ENCODE measurements around the gene COL6A2.

Gene COL6A2

GRCh38 chr21:46120301-46121285 is 22.7 kb downstream of the COL6A2 start:
- no peaks in the 10 kb centered on the region for H3K9me3 ChIP-seq (replicated peaks; ENCODE audit: low read length)
- H3K9ac ChIP-seq (ENCODE audit: low read depth, low read length) = no peak overlapping the region
- H3K36me3 ChIP-seq (ENCODE audit: insufficient read depth, low read length) = peaks cover 89% of the 10 kb centered on the region
- H3K27me3 ChIP-seq (ENCODE audit: control insufficient read depth, insufficient read depth, low read length) = no peaks in the 10 kb centered on the region
- no peak overlapping the region for H3K4me2 ChIP-seq (ENCODE audit: low read length)
- peaks cover 18% of the 10 kb centered on the region for H3K4me1 ChIP-seq (ENCODE audit: control insufficient read depth, insufficient read depth, low read length)
- no peak overlapping the region for H3K4me3 ChIP-seq (ENCODE audit: low read length)

GRCh38 chr21:46121286-46122221 is 23.6 kb downstream of the COL6A2 start:
- no peaks in the 10 kb centered on the region for H3K27me3 ChIP-seq (ENCODE audit: control insufficient read depth, insufficient read depth, low read length)
- H3K36me3 ChIP-seq (ENCODE audit: insufficient read depth, low read length) = peaks cover 86% of the 10 kb centered on the region
- no peaks in the 10 kb centered on the region for H3K9me3 ChIP-seq (replicated peaks; ENCODE audit: low read length)
- no peak overlapping the region for H3K9ac ChIP-seq (ENCODE audit: low read depth, low read length)
- H3K4me3 ChIP-seq (ENCODE audit: low read length) = no peak overlapping the region
- no peak overlapping the region for H3K4me2 ChIP-seq (ENCODE audit: low read length)
- H3K4me1 ChIP-seq (ENCODE audit: control insufficient read depth, insufficient read depth, low read length) = peaks cover 18% of the 10 kb centered on the region

GRCh38 chr21:46122237-46122671 is 24.3 kb downstream of the COL6A2 start:
- Histone ChIP-seq H3K27me3 (ENCODE audit: control insufficient read depth, insufficient read depth, low read length) (no peaks in the 10 kb centered on the region), H3K4me1 (ENCODE audit: control insufficient read depth, insufficient read depth, low read length) (peaks cover 14% of the 10 kb centered on the region), H3K9me3 (replicated peaks; ENCODE audit: low read length) (no peaks in the 10 kb centered on the region), H3K36me3 (ENCODE audit: insufficient read depth, low read length) (peaks cover 86% of the 10 kb centered on the region), H3K4me2 (ENCODE audit: low read length) (no peak overlapping the region), H3K4me3 (ENCODE audit: low read length) (no peak overlapping the region), H3K9ac (ENCODE audit: low read depth, low read length) (no peak overlapping the region)

- no peak overlapping the region for H3K4me3 ChIP-seq (ENCODE audit: low read length)
- H3K27me3 ChIP-seq (ENCODE audit: control insufficient read depth, insufficient read depth, low read length) = no peaks in the 10 kb centered on the region
- no peak overlapping the region for H3K4me2 ChIP-seq (ENCODE audit: low read length)
- H3K4me1 ChIP-seq (ENCODE audit: control insufficient read depth, insufficient read depth, low read length) = peaks cover 14% of the 10 kb centered on the region
- no peak overlapping the region for H3K9ac ChIP-seq (ENCODE audit: low read depth, low read length)
- peaks cover 86% of the 10 kb centered on the region for H3K36me3 ChIP-seq (ENCODE audit: insufficient read depth, low read length)
- H3K9me3 ChIP-seq (replicated peaks; ENCODE audit: low read length) = no peaks in the 10 kb centered on the region
These were observed 25.1 kb downstream of the COL6A2 start for GRCh38 chr21:46122758-46123683.

- H3K4me2 ChIP-seq (ENCODE audit: low read length) = no peak overlapping the region
- no peak overlapping the region for H3K9ac ChIP-seq (ENCODE audit: low read depth, low read length)
- H3K27me3 ChIP-seq (ENCODE audit: control insufficient read depth, insufficient read depth, low read length) = no peaks in the 10 kb centered on the region
- peaks cover 86% of the 10 kb centered on the region for H3K36me3 ChIP-seq (ENCODE audit: insufficient read depth, low read length)
- peaks cover 14% of the 10 kb centered on the region for H3K4me1 ChIP-seq (ENCODE audit: control insufficient read depth, insufficient read depth, low read length)
- H3K4me3 ChIP-seq (ENCODE audit: low read length) = no peak overlapping the region
- no peaks in the 10 kb centered on the region for H3K9me3 ChIP-seq (replicated peaks; ENCODE audit: low read length)
These were observed 26.4 kb downstream of the COL6A2 start for GRCh38 chr21:46124083-46124925.

GRCh38 chr21:46124926-46125845 is 27.3 kb downstream of the COL6A2 start:
- peaks cover 87% of the 10 kb centered on the region for H3K36me3 ChIP-seq (ENCODE audit: insufficient read depth, low read length)
- H3K4me1 ChIP-seq (ENCODE audit: control insufficient read depth, insufficient read depth, low read length) = peaks cover 14% of the 10 kb centered on the region
- H3K4me3 ChIP-seq (ENCODE audit: low read length) = no peak overlapping the region
- H3K9ac ChIP-seq (ENCODE audit: low read depth, low read length) = no peak overlapping the region
- no peaks in the 10 kb centered on the region for H3K27me3 ChIP-seq (ENCODE audit: control insufficient read depth, insufficient read depth, low read length)
- H3K4me2 ChIP-seq (ENCODE audit: low read length) = no peak overlapping the region
- H3K9me3 ChIP-seq (replicated peaks; ENCODE audit: low read length) = no peaks in the 10 kb centered on the region

- no peaks in the 10 kb centered on the region for H3K27me3 ChIP-seq (ENCODE audit: control insufficient read depth, insufficient read depth, low read length)
- H3K9me3 ChIP-seq (replicated peaks; ENCODE audit: low read length) = no peaks in the 10 kb centered on the region
- H3K36me3 ChIP-seq (ENCODE audit: insufficient read depth, low read length) = peaks cover 82% of the 10 kb centered on the region
- H3K4me2 ChIP-seq (ENCODE audit: low read length) = no peak overlapping the region
- H3K9ac ChIP-seq (ENCODE audit: low read depth, low read length) = no peak overlapping the region
- no peak overlapping the region for H3K4me3 ChIP-seq (ENCODE audit: low read length)
- peaks cover 14% of the 10 kb centered on the region for H3K4me1 ChIP-seq (ENCODE audit: control insufficient read depth, insufficient read depth, low read length)
These were observed 28.0 kb downstream of the COL6A2 start for GRCh38 chr21:46125846-46126301.

- Histone ChIP-seq H3K4me3 (ENCODE audit: low read length) (no peak overlapping the region), H3K27me3 (ENCODE audit: control insufficient read depth, insufficient read depth, low read length) (no peaks in the 10 kb centered on the region), H3K9me3 (replicated peaks; ENCODE audit: low read length) (no peaks in the 10 kb centered on the region), H3K9ac (ENCODE audit: low read depth, low read length) (no peak overlapping the region), H3K36me3 (ENCODE audit: insufficient read depth, low read length) (peaks cover 75% of the 10 kb centered on the region), H3K4me2 (ENCODE audit: low read length) (no peak overlapping the region), H3K4me1 (ENCODE audit: control insufficient read depth, insufficient read depth, low read length) (peaks cover 9% of the 10 kb centered on the region)
These were observed 28.7 kb downstream of the COL6A2 start for GRCh38 chr21:46126309-46127238.

Measured in skeletal muscle satellite cell (primary cell).